GM12875 (cell line): ENCODE results near the gene USP22.

ENCODE experiments used
- H3K4me3 ChIP-seq: one replicate; pipeline ENCODE4 v1.5.1; 2011; ENCODE audit warnings: low read depth, low read length, control low read depth
- CTCF ChIP-seq: IDR thresholded peaks from 2 replicates; pipeline ENCODE4 v1.5.1; 2011; ENCODE audit warnings: low read depth, mild to moderate bottlenecking, control low read depth, inconsistent platforms, low read length, moderate library complexity, borderline replicate concordance; ENCODE audit not compliant: insufficient read depth

Gene USP22

GRCh38 chr17:21079196-21079595, 36.4 kb upstream of the USP22 start:
- TF ChIP-seq CTCF, result no peak
- H3K4me3 ChIP-seq, result no peak overlapping the region

DNA sequence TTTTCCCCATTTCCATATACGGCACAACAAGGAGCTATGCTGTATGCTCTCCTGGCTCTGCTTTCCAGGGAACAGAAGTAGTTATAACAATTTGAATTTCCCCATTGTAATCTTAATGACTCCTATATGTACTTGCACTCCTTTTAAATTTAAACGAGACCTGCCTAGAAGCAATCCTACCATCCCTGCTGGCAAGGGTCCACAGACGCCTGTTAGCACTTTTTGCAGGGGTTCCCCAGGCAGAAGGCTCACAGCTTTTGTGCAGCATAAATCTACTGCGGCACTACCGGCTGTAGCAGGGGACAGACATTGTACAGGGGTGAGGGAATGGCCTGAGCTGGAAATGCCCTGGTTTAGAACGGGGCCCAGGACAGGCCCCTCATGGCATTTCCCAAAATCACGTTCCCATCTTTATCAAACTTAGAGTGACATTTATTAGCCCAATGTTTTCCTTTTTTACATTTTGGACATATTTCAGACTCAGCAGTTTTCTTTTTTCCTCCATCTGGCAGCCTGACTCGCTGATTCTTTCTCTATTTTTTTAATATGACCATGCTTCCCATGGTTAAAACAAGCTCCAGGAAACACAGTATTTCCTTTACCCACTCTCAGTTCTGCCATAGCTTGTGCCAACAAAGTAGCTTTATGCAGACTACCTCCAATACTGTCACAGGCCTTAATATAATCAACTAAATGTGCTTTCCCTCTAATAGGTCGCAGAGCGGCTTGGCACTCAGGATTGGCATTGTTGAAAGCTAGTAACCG, 35.4 kb upstream of the USP22 start:
- no peak overlapping the region for H3K4me3 ChIP-seq
- no peak for TF ChIP-seq CTCF

- no peak for TF ChIP-seq CTCF
- no peak overlapping the region for H3K4me3 ChIP-seq
These were observed 34.5 kb upstream of the USP22 start for GRCh38 chr17:21077281-21077680.

DNA sequence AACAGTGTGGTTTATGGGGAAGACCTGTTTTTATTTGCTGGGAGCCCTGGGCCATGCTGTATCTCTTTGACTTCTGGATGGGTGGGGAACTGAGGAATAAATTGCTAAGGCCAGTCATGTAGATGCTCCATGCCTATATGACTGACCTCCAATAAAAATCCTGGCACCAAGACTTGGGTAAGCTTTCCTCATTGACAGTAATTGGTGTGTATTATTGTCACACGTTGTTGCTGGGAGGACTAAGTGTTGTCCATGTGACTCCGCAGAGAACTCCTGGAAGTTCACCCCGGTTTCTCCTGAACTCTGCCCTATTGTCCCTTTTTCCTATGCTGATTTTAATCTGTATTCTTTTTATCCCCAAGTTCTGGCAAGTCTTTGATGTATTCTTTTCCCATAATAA, 33.4 kb upstream of the USP22 start:
- TF ChIP-seq CTCF, result no peak
- no peak overlapping the region for H3K4me3 ChIP-seq

- TF ChIP-seq CTCF, result no peak
- H3K4me3 ChIP-seq, result no peak overlapping the region
These were observed 32.9 kb upstream of the USP22 start for GRCh38 chr17:21075739-21076085.

DNA sequence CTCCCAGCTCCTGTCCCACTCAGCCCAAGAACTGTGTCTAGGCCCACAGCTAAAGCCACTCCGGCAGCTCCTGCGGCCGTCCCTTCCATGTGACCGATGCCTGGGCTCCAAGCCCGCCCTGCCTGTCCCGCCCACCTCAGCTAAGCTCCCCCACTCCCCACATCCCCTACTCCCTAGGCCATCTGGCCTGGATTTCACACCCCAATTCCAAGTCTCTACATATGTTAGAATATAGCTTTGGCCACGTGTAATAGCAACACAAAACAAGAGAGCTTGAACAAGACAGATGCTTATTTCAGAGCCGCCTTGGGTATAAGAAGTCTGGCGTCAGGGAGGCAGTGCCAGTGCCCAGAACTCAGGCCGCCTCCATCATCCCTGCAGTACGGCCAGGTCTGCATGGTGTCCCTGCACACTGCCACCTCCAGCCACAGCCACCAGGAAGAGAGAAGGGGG, 30.0 kb upstream of the USP22 start:
- no peak for TF ChIP-seq CTCF
- no peak overlapping the region for H3K4me3 ChIP-seq

GRCh38 chr17:21066394-21066793, 23.6 kb upstream of the USP22 start:
- TF ChIP-seq CTCF, result no peak
- H3K4me3 ChIP-seq, result no peak overlapping the region
